ENCODE measurements around the gene RPL7L1. TPM values are rescaled to one million over a fixed set of nuclear protein-coding genes. Genes with fewer than 3 reads are reported as not detected.

Gene RPL7L1
- total and polyA plus RNA-seq, 2 of the 13 experiments (the other 11 are each of a cell fraction or from before 2014, with no cell fraction given), result 51.6 to 179 TPM

DNA sequence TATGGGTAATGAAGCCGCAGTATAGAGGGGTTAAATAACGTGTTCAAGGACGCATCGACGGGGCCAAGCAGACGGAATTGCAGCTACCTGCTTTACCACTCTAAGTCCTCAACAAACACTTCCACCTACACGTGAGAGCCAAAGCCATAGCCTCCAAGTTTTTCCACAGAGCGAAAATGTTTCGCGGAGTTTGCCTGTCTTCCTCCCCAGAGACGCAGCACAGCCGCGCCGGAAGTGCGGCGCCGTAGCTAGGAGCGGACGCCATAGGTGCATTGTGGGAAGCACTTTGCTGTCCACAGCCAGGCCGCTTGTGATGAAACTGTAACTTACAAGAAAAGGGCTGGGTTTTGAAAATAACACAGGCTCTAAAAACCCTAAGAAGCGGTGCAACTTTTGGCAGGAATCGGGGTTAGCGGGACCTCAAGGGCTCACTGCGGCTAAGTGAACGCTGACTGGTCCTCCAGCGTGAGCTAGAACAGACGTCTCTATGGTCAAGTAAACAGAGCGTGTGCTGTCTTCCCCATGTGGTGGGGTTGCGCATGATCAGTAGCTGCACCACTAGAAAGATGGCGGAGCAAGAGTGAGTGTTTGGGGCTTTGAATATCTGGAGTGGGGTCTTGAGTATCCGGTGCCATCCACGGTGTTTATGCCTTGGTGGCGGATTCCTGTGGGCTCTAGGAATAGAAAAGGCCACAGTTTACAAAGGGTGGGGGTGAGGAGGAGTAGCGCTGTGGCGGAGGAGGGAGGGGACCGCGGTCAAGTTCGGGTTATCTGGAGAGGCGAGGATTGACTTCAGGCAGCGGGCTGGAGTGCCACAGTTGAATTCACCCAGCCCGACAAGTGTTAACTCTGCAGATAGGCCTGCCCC is at the start of gene RPL7L1 (continued):
- TF ChIP-seq, protein P1, sequence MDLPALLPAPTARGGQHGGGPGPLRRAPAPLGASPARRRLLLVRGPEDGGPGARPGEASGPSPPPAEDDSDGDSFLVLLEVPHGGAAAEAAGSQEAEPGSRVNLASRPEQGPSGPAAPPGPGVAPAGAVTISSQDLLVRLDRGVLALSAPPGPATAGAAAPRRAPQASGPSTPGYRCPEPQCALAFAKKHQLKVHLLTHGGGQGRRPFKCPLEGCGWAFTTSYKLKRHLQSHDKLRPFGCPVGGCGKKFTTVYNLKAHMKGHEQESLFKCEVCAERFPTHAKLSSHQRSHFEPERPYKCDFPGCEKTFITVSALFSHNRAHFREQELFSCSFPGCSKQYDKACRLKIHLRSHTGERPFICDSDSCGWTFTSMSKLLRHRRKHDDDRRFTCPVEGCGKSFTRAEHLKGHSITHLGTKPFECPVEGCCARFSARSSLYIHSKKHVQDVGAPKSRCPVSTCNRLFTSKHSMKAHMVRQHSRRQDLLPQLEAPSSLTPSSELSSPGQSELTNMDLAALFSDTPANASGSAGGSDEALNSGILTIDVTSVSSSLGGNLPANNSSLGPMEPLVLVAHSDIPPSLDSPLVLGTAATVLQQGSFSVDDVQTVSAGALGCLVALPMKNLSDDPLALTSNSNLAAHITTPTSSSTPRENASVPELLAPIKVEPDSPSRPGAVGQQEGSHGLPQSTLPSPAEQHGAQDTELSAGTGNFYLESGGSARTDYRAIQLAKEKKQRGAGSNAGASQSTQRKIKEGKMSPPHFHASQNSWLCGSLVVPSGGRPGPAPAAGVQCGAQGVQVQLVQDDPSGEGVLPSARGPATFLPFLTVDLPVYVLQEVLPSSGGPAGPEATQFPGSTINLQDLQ (CRISPR knock-in tag; IDR thresholded peaks at IDR 0.05), result 0 out of 2 replicates have a peak, but pooled peaks have one; percentile 47
- TF ChIP-seq PLRG1 (conservative IDR thresholded peaks at IDR 0.05), result no peak
- TF ChIP-seq SP4 (CRISPR knock-in tag; IDR thresholded peaks at IDR 0.05), result peak; percentile 62
- TF ChIP-seq TBP (CRISPR knock-in tag; IDR thresholded peaks at IDR 0.05), result peak; percentile 79; the same call in 1 of the 2 replicates
- peak; percentile 82 for TF ChIP-seq TOPORS (CRISPR knock-in tag; IDR thresholded peaks at IDR 0.05)
- peak; percentile 40 for TF ChIP-seq RBM39 (IDR thresholded peaks at IDR 0.05; ENCODE audit: low read depth, low read length, poor library complexity, severe bottlenecking)
- TF ChIP-seq ZFP36L2 (CRISPR knock-in tag; IDR thresholded peaks at IDR 0.05), result no peak; the same call in 1 of the 2 replicates
- TF ChIP-seq, protein P2, sequence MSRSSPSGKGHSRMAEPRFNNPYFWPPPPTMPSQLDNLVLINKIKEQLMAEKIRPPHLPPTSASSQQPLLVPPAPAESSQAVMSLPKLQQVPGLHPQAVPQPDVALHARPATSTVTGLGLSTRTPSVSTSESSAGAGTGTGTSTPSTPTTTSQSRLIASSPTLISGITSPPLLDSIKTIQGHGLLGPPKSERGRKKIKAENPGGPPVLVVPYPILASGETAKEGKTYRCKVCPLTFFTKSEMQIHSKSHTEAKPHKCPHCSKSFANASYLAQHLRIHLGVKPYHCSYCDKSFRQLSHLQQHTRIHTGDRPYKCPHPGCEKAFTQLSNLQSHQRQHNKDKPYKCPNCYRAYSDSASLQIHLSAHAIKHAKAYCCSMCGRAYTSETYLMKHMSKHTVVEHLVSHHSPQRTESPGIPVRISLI (CRISPR knock-in tag; IDR thresholded peaks at IDR 0.05; ENCODE audit: borderline replicate concordance), result peak; percentile 37; the same call in 1 of the 2 replicates
- TF ChIP-seq ZNF331 (CRISPR knock-in tag; IDR thresholded peaks at IDR 0.05), result no peak; the same call in 1 of the 2 replicates
- 0 out of 2 replicates have a peak, but pooled peaks have one; percentile 10 for TF ChIP-seq ZNF780A (CRISPR knock-in tag; IDR thresholded peaks at IDR 0.05)
- no peak for TF ChIP-seq RCOR2 (CRISPR knock-in tag; IDR thresholded peaks at IDR 0.05)
- TF ChIP-seq ZMYM2 (CRISPR knock-in tag; IDR thresholded peaks at IDR 0.05), result no peak; the same call in 1 of the 2 replicates
- TF ChIP-seq ZNF550 (CRISPR knock-in tag; IDR thresholded peaks at IDR 0.05; ENCODE audit: borderline replicate concordance), result no peak
- TF ChIP-seq, protein P3, sequence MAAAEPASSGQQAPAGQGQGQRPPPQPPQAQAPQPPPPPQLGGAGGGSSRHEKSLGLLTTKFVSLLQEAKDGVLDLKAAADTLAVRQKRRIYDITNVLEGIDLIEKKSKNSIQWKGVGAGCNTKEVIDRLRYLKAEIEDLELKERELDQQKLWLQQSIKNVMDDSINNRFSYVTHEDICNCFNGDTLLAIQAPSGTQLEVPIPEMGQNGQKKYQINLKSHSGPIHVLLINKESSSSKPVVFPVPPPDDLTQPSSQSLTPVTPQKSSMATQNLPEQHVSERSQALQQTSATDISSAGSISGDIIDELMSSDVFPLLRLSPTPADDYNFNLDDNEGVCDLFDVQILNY (CRISPR knock-in tag; conservative IDR thresholded peaks at IDR 0.05), result no peak
- TF ChIP-seq ETV5 (CRISPR knock-in tag; IDR thresholded peaks at IDR 0.05; ENCODE audit: borderline replicate concordance), result peak; percentile 86
- no peak for TF ChIP-seq FOXC1 (CRISPR knock-in tag; IDR thresholded peaks at IDR 0.05; ENCODE audit: borderline replicate concordance)
- TF ChIP-seq, protein P4, sequence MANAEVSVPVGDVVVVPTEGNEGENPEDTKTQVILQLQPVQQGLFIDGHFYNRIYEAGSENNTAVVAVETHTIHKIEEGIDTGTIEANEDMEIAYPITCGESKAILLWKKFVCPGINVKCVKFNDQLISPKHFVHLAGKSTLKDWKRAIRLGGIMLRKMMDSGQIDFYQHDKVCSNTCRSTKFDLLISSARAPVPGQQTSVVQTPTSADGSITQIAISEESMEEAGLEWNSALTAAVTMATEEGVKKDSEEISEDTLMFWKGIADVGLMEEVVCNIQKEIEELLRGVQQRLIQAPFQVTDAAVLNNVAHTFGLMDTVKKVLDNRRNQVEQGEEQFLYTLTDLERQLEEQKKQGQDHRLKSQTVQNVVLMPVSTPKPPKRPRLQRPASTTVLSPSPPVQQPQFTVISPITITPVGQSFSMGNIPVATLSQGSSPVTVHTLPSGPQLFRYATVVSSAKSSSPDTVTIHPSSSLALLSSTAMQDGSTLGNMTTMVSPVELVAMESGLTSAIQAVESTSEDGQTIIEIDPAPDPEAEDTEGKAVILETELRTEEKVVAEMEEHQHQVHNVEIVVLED (CRISPR knock-in tag; IDR thresholded peaks at IDR 0.05; ENCODE audit: borderline replicate concordance), result peak; percentile 98
- TF ChIP-seq NCOA2 (CRISPR knock-in tag; IDR thresholded peaks at IDR 0.05), result peak; percentile 31; the same call in 1 of the 2 replicates
- peak; percentile 18 for TF ChIP-seq ZNF746 (CRISPR knock-in tag; IDR thresholded peaks at IDR 0.05)
- TF ChIP-seq, protein P5, sequence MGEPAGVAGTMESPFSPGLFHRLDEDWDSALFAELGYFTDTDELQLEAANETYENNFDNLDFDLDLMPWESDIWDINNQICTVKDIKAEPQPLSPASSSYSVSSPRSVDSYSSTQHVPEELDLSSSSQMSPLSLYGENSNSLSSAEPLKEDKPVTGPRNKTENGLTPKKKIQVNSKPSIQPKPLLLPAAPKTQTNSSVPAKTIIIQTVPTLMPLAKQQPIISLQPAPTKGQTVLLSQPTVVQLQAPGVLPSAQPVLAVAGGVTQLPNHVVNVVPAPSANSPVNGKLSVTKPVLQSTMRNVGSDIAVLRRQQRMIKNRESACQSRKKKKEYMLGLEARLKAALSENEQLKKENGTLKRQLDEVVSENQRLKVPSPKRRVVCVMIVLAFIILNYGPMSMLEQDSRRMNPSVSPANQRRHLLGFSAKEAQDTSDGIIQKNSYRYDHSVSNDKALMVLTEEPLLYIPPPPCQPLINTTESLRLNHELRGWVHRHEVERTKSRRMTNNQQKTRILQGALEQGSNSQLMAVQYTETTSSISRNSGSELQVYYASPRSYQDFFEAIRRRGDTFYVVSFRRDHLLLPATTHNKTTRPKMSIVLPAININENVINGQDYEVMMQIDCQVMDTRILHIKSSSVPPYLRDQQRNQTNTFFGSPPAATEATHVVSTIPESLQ (CRISPR knock-in tag; conservative IDR thresholded peaks at IDR 0.05), result peak; percentile 40; the same call in 1 of the 2 replicates
